Suprapubic skin (tissue), 4 donors: ENCODE measurements around the gene NEXMIF. TPM values are rescaled to one million over a fixed set of nuclear protein-coding genes. Genes with fewer than 3 reads are reported as not detected.

ENCODE experiments used
- DNase-seq, 2 donors: peaks; one replicate each; pipeline ENCODE4 v3.0.0-alpha.2; 2019; ENCODE audit warnings: low spot score in 2 of 2
- H3K27ac ChIP-seq: fragments of 200-600 bp; sonication (generic); one replicate; pipeline ENCODE4 v1.5.1; 2019
- H3K27me3 ChIP-seq: fragments of 200-600 bp; sonication (generic); one replicate; pipeline ENCODE4 v1.5.1; 2019
- H3K36me3 ChIP-seq: fragments of 200-600 bp; sonication (generic); one replicate; pipeline ENCODE4 v1.5.1; 2019
- H3K4me1 ChIP-seq: fragments of 200-600 bp; sonication (generic); one replicate; pipeline ENCODE4 v1.5.1; 2019
- H3K4me3 ChIP-seq: fragments of 200-600 bp; sonication (generic); one replicate; pipeline ENCODE4 v1.5.1; 2019; ENCODE audit warnings: mild to moderate bottlenecking
- H3K9me3 ChIP-seq: fragments of 200-600 bp; sonication (generic); one replicate; pipeline ENCODE4 v1.5.1; 2019
- CTCF ChIP-seq, 2 donors: fragments of 200-600 bp in 1 of 2; fragments of 450-650 bp in 1 of 2; sonication (generic) in 1 of 2; IDR thresholded peaks; one replicate each; pipeline ENCODE4 v1.5.1; 2016 to 2019; ENCODE audit warnings: antibody characterized with exemption in 2 of 2, mild to moderate bottlenecking in 1 of 2, moderate library complexity in 1 of 2
- EP300 ChIP-seq: sonication (generic); formaldehyde crosslinking; IDR thresholded peaks from one replicate; pipeline ENCODE4 v1.6.1; 2017; ENCODE audit warnings: antibody characterized with exemption
- POLR2A ChIP-seq, 2 donors: fragments of 450-650 bp; IDR thresholded peaks; one replicate each; pipeline ENCODE4 v1.6.1; 2017; ENCODE audit warnings: antibody characterized with exemption in 2 of 2, mild to moderate bottlenecking in 2 of 2, moderate library complexity in 2 of 2
- POLR2AphosphoS5 ChIP-seq, 3 donors: sonication (generic); formaldehyde crosslinking; IDR thresholded peaks; one replicate each; pipeline ENCODE4 v1.6.1; 2017; ENCODE audit warnings: antibody characterized with exemption in 3 of 3
- WGBS: methylation state at CpG from one replicate; pipeline ENCODE4 v1.1.5; 2018; 5-methylcytosine and 5-hydroxymethylcytosine counted together
- total RNA-seq, 4 donors: library from RNA; depleted of rRNA; stranded (reverse); fragments of >200 nt; gene quantifications; one replicate each; pipeline ENCODE4 v1.1.0, GENCODE V29; 2016

The NEXMIF gene
- total RNA-seq, 4 donors from 2014 or later: 1.3 to 1.9 (median 1.6) TPM

- no peaks in the 10 kb centered on the region for H3K9me3 ChIP-seq
- TF ChIP-seq CTCF (IDR thresholded peaks at IDR 0.05) (no peak), POLR2AphosphoS5 (IDR thresholded peaks at IDR 0.05) (no peak), POLR2A (IDR thresholded peaks at IDR 0.05) (no peak), EP300 (no peak)
- no peaks in the 10 kb centered on the region for H3K4me1 ChIP-seq
- H3K36me3 ChIP-seq: no peaks in the 10 kb centered on the region
- no peaks in the 10 kb centered on the region for H3K27me3 ChIP-seq
- H3K27ac ChIP-seq: no peak overlapping the region
- no peak overlapping the region for H3K4me3 ChIP-seq
- no peak for DNase-seq
These were observed 110.6 kb downstream of the NEXMIF start for GRCh38 chrX:74814681-74815080.

- Histone ChIP-seq H3K9me3 (no peaks in the 10 kb centered on the region), H3K4me1 (no peaks in the 10 kb centered on the region), H3K27ac (no peak overlapping the region), H3K27me3 (no peaks in the 10 kb centered on the region), H3K36me3 (no peaks in the 10 kb centered on the region), H3K4me3 (no peak overlapping the region)
- DNase-seq: no peak
- 58% methylated on average over 5 of the region's 5 CpGs for WGBS
- TF ChIP-seq CTCF (IDR thresholded peaks at IDR 0.05) (no peak), POLR2AphosphoS5 (IDR thresholded peaks at IDR 0.05) (no peak), POLR2A (IDR thresholded peaks at IDR 0.05) (no peak), EP300 (no peak)
These were observed 120.7 kb downstream of the NEXMIF start for GRCh38 chrX:74804574-74804973.

DNA sequence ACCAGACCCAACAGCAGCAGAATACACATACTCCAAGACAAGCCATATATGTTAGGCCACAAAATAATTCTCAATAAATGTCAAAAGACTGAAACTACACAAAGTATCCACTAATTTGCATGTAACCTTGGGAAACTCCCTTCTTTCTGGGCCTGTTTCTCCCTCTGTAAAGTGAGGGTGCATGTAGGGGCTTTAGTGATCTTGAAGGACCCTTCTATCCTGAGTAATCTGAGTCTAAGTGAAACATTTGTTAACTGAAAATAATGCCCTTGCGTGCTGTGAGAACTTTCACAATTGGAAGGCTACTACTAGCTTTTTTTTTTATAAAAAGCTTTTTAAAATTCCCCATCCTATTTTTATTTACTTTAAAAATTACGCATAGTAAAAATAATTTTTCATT, 125.2 kb downstream of the NEXMIF start:
- Histone ChIP-seq H3K36me3 (no peaks in the 10 kb centered on the region), H3K4me1 (no peaks in the 10 kb centered on the region), H3K27ac (no peak overlapping the region), H3K4me3 (no peak overlapping the region), H3K27me3 (no peaks in the 10 kb centered on the region), H3K9me3 (no peaks in the 10 kb centered on the region)
- no peak for TF ChIP-seq CTCF (IDR thresholded peaks at IDR 0.05)
- no peak for TF ChIP-seq POLR2A (IDR thresholded peaks at IDR 0.05)
- no peak for TF ChIP-seq POLR2AphosphoS5 (IDR thresholded peaks at IDR 0.05)
- no peak for TF ChIP-seq EP300
- WGBS: 78% methylated on average over 2 of the region's 2 CpGs
- DNase-seq: no peak

GRCh38 chrX:74797338-74797887, 127.8 kb downstream of the NEXMIF start:
- WGBS: 65% methylated on average over 2 of the region's 2 CpGs
- H3K27ac ChIP-seq: no peak overlapping the region
- H3K9me3 ChIP-seq: no peaks in the 10 kb centered on the region
- TF ChIP-seq POLR2A (IDR thresholded peaks at IDR 0.05): no peak
- no peak for TF ChIP-seq POLR2AphosphoS5 (IDR thresholded peaks at IDR 0.05)
- TF ChIP-seq CTCF (IDR thresholded peaks at IDR 0.05): no peak
- TF ChIP-seq EP300: no peak
- DNase-seq: no peak
- no peaks in the 10 kb centered on the region for H3K4me1 ChIP-seq
- H3K4me3 ChIP-seq: no peak overlapping the region
- H3K36me3 ChIP-seq: no peaks in the 10 kb centered on the region
- H3K27me3 ChIP-seq: no peaks in the 10 kb centered on the region

GRCh38 chrX:74788545-74789086, 136.6 kb downstream of the NEXMIF start:
- no peak for TF ChIP-seq POLR2A (IDR thresholded peaks at IDR 0.05)
- no peak for TF ChIP-seq POLR2AphosphoS5 (IDR thresholded peaks at IDR 0.05)
- TF ChIP-seq EP300: no peak
- no peak for TF ChIP-seq CTCF (IDR thresholded peaks at IDR 0.05)
- H3K27me3 ChIP-seq: no peaks in the 10 kb centered on the region
- no peak for DNase-seq
- H3K9me3 ChIP-seq: no peaks in the 10 kb centered on the region
- 33% methylated on average over 1 of the region's 1 CpG for WGBS
- H3K4me3 ChIP-seq: no peak overlapping the region
- H3K27ac ChIP-seq: no peak overlapping the region
- H3K4me1 ChIP-seq: no peaks in the 10 kb centered on the region
- H3K36me3 ChIP-seq: no peaks in the 10 kb centered on the region
